Immature natural killer cell (primary cell): ENCODE data around the gene PTPN22. TPM values are rescaled to one million over a fixed set of nuclear protein-coding genes. Genes with fewer than 3 reads are reported as not detected.

Experiments
- DNase-seq, 3 donors: peaks; one replicate each; pipeline ENCODE4 v3.0.0; 2022; ENCODE audit warnings: mixed read lengths in 1 of 3
- H3K27ac Mint-ChIP-seq, 6 donors: one replicate each; pipeline ENCODE4 v1.8.0; 2020; ENCODE audit warnings: mixed read lengths in 6 of 6, mild to moderate bottlenecking in 5 of 6, inconsistent platforms in 4 of 6, moderate library complexity in 3 of 6
- H3K27me3 Mint-ChIP-seq, 3 donors: one replicate each; pipeline ENCODE4 v1.8.0; 2020 to 2021; ENCODE audit warnings: low read depth in 3 of 3, mild to moderate bottlenecking in 3 of 3, mixed read lengths in 3 of 3, moderate library complexity in 3 of 3, inconsistent platforms in 1 of 3
- H3K36me3 Mint-ChIP-seq, 3 donors: one replicate each; pipeline ENCODE4 v1.8.0; 2020; ENCODE audit warnings: mixed read lengths in 3 of 3, inconsistent platforms in 2 of 3, mild to moderate bottlenecking in 2 of 3
- H3K4me1 Mint-ChIP-seq, 2 donors: one replicate each; pipeline ENCODE4 v1.8.0; 2020; ENCODE audit warnings: inconsistent platforms in 2 of 2, mild to moderate bottlenecking in 2 of 2, mixed read lengths in 2 of 2, moderate library complexity in 1 of 2
- H3K4me3 Mint-ChIP-seq, 5 donors: one replicate each; pipeline ENCODE4 v1.8.0; 2020; ENCODE audit warnings: mild to moderate bottlenecking in 5 of 5, mixed read lengths in 5 of 5, inconsistent platforms in 3 of 5, moderate library complexity in 3 of 5
- H3K9me3 Mint-ChIP-seq, 6 donors: one replicate each; pipeline ENCODE4 v1.8.0; 2020; ENCODE audit warnings: mild to moderate bottlenecking in 6 of 6, mixed read lengths in 6 of 6, inconsistent platforms in 4 of 6, moderate library complexity in 3 of 6
- polyA plus RNA-seq, 3 donors: library from polyadenylated mRNA; unstranded; fragments of 300-500 nt; fragmentation: Illumina TruSeq; gene quantifications; one replicate each; pipeline ENCODE4 v1.2.3, GENCODE V29; 2021

Gene PTPN22
- polyA plus RNA-seq, 3 donors from 2014 or later: 80.9 to 109 (median 83.6) TPM

DNA sequence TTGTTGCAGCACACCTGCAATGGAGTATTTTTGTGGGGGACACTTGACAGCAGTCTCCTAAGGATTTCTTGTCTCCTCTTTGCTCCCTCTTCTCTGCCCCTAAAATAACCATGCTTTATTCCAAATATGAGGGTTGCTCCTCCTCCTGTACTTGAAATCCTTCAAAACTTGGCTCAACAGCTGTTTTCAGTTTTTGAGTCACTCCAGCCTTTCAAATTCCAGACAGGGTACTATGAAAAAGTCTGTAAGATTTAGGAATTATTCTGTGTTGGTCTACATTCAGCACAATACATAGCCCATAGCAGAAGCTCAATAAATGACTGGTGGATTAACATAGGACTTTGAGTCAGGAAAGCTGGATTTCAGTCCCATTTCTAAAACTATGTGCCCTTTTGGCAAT lies 27.6 kb upstream of the PTPN22 start:
- Mint-ChIP-seq H3K4me3 (no peak overlapping the region), H3K27ac (peak overlapping the region in 4 of 6 donors; percentile 22 to 78 (median 37)), H3K4me1 (peaks cover 59 to 81% of the 10 kb centered on the region in 2 donors), H3K27me3 (no peaks in the 10 kb centered on the region), H3K9me3 (no peaks in the 10 kb centered on the region), H3K36me3 (peaks cover 7 to 68% (median 36%) of the 10 kb centered on the region in 3 donors)
- no peak for DNase-seq

- no peak overlapping the region for H3K4me3 Mint-ChIP-seq
- no peaks in the 10 kb centered on the region for H3K27me3 Mint-ChIP-seq
- H3K27ac Mint-ChIP-seq: peak overlapping the region in 5 of 6 donors; percentile 3 to 66 (median 48)
- H3K36me3 Mint-ChIP-seq: peaks cover 7 to 69% (median 36%) of the 10 kb centered on the region in 3 donors
- peaks cover 56 to 79% of the 10 kb centered on the region in 2 donors for H3K4me1 Mint-ChIP-seq
- DNase-seq: no peak
- H3K9me3 Mint-ChIP-seq: no peaks in the 10 kb centered on the region
These were observed 26.8 kb upstream of the PTPN22 start for GRCh38 chr1:113898241-113898814.

DNA sequence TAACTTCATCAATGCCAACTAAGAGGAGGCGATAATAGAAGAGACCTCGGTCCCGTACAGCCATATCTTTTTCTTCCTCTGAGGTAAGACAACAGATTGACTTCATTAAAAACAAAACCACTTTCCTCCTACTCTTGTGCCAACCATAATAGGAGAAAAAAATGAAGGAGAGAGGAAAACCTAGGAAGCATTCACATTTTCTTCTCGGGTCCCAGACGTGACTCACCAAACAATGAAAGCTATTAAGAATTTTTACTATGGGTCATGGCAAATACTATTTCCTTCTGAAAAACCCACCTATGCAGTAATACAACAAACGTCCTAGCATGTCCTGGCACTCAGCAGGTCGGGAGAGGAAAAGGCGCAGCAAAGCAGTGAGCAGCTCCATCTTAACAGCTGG lies 24.4 kb upstream of the PTPN22 start:
- H3K4me3 Mint-ChIP-seq: no peak overlapping the region
- H3K27ac Mint-ChIP-seq: peak overlapping the region in 5 of 6 donors; percentile 46 to 72 (median 64)
- peaks cover 5 to 58% (median 33%) of the 10 kb centered on the region in 3 donors for H3K36me3 Mint-ChIP-seq
- peaks cover 32 to 61% of the 10 kb centered on the region in 2 donors for H3K4me1 Mint-ChIP-seq
- no peaks in the 10 kb centered on the region for H3K27me3 Mint-ChIP-seq
- no peaks in the 10 kb centered on the region for H3K9me3 Mint-ChIP-seq
- no peak for DNase-seq

- H3K36me3 Mint-ChIP-seq: peaks cover 3 to 51% (median 30%) of the 10 kb centered on the region in 3 donors
- peaks cover 32 to 59% of the 10 kb centered on the region in 2 donors for H3K4me1 Mint-ChIP-seq
- H3K27me3 Mint-ChIP-seq: no peaks in the 10 kb centered on the region
These were observed 23.6 kb upstream of the PTPN22 start for GRCh38 chr1:113895098-113895497.

GRCh38 chr1:113893267-113893666 lies 21.8 kb upstream of the PTPN22 start:
- Mint-ChIP-seq H3K27me3 (no peaks in the 10 kb centered on the region), H3K27ac (peak overlapping the region in 5 of 6 donors; percentile 31 to 86 (median 63)), H3K36me3 (peaks cover 0 to 35% (median 18%) of the 10 kb centered on the region in 3 donors), H3K9me3 (no peaks in the 10 kb centered on the region), H3K4me1 (peaks cover 22 to 41% of the 10 kb centered on the region in 2 donors), H3K4me3 (no peak overlapping the region)
- DNase-seq: no peak

More at GRCh38 chr1:113895098-113895497, 23.6 kb upstream of the PTPN22 start:
- DNase-seq: no peak
- Mint-ChIP-seq H3K27ac (peak overlapping the region in 3 of 6 donors; percentile 25 to 64 (median 31)), H3K4me3 (no peak overlapping the region), H3K9me3 (no peaks in the 10 kb centered on the region)

GRCh38 chr1:113891631-113892220 lies 20.2 kb upstream of the PTPN22 start:
- peaks cover 0 to 24% (median 10%) of the 10 kb centered on the region in 3 donors for H3K36me3 Mint-ChIP-seq
- no peaks in the 10 kb centered on the region for H3K27me3 Mint-ChIP-seq
- no peak overlapping the region for H3K4me3 Mint-ChIP-seq
- no peak for DNase-seq
- no peaks in the 10 kb centered on the region for H3K9me3 Mint-ChIP-seq
- peak overlapping the region in 5 of 6 donors; percentile 34 to 74 (median 69) for H3K27ac Mint-ChIP-seq
- H3K4me1 Mint-ChIP-seq: peaks cover 23 to 31% of the 10 kb centered on the region in 2 donors

- Mint-ChIP-seq H3K4me3 (no peak overlapping the region), H3K36me3 (peaks cover 5 to 18% (median 7%) of the 10 kb centered on the region in 3 donors), H3K9me3 (no peaks in the 10 kb centered on the region), H3K4me1 (peaks cover 29% of the 10 kb centered on the region in 2 donors), H3K27ac (peak overlapping the region in 4 of 6 donors; percentile 20 to 56 (median 33)), H3K27me3 (no peaks in the 10 kb centered on the region)
- no peak for DNase-seq
These were observed 19.3 kb upstream of the PTPN22 start for GRCh38 chr1:113890816-113891215.

- H3K36me3 Mint-ChIP-seq: peaks cover 4 to 14% (median 11%) of the 10 kb centered on the region in 3 donors
- H3K27me3 Mint-ChIP-seq: no peaks in the 10 kb centered on the region
- H3K27ac Mint-ChIP-seq: peak within 1 kb of the TSS in 3 of 6 donors; percentile 3 to 66 (median 28)
- no peak for DNase-seq
- H3K4me3 Mint-ChIP-seq: no peak within 1 kb of the TSS
- peaks cover 12 to 19% of the 10 kb centered on the region in 2 donors for H3K4me1 Mint-ChIP-seq
- H3K9me3 Mint-ChIP-seq: no peaks in the 10 kb centered on the region
These were observed 16.1 kb upstream of the PTPN22 start, which contains the start of gene BCL2L15 for GRCh38 chr1:113887402-113888175. TSS of gene BCL2L15 (minus strand) at chr1:113887581. CDS start at chr1:113887375, 206 bp downstream.

- Mint-ChIP-seq H3K4me3 (no peak overlapping the region), H3K4me1 (peaks cover 9 to 20% of the 10 kb centered on the region in 2 donors), H3K27me3 (no peaks in the 10 kb centered on the region), H3K36me3 (peaks cover 4 to 14% (median 11%) of the 10 kb centered on the region in 3 donors), H3K27ac (peak overlapping the region in 1 of 6 donors; percentile 28), H3K9me3 (no peaks in the 10 kb centered on the region)
- no peak for DNase-seq
These were observed 15.2 kb upstream of the PTPN22 start for GRCh38 chr1:113886417-113887401.

GRCh38 chr1:113881661-113882060 lies 10.1 kb upstream of the PTPN22 start:
- peaks cover 7 to 19% (median 11%) of the 10 kb centered on the region in 3 donors for H3K36me3 Mint-ChIP-seq
- no peak overlapping the region for H3K4me3 Mint-ChIP-seq
- no peak for DNase-seq
- peak overlapping the region in 4 of 6 donors; percentile 73 to 92 (median 78) for H3K27ac Mint-ChIP-seq
- no peaks in the 10 kb centered on the region for H3K9me3 Mint-ChIP-seq
- H3K27me3 Mint-ChIP-seq: peaks cover 0 to 8% (median 0%) of the 10 kb centered on the region in 3 donors
- H3K4me1 Mint-ChIP-seq: peaks cover 53 to 54% of the 10 kb centered on the region in 2 donors

DNA sequence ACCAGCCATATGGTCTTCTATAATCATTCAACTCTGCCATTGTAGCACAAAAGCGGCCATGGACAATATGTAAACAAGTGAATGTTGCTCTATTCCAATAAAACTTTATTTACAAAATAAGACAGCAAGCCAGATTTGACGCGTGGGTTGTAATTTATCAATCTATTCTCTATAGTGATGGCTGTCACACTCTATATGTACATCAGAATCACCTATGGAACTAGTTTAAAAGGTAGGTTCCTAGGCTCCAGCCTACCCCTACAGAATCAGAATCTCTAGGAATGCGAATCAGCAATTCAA lies 8.2 kb upstream of the PTPN22 start:
- peaks cover 65 to 73% of the 10 kb centered on the region in 2 donors for H3K4me1 Mint-ChIP-seq
- H3K27ac Mint-ChIP-seq: peak overlapping the region; percentile 92 to 99 (median 94)
- DNase-seq: no peak
- H3K9me3 Mint-ChIP-seq: no peaks in the 10 kb centered on the region
- peaks cover 0 to 8% (median 0%) of the 10 kb centered on the region in 3 donors for H3K27me3 Mint-ChIP-seq
- H3K36me3 Mint-ChIP-seq: peaks cover 3 to 13% (median 8%) of the 10 kb centered on the region in 3 donors
- H3K4me3 Mint-ChIP-seq: peak overlapping the region; percentile 55 to 78 (median 70)

GRCh38 chr1:113876176-113876575 lies 4.7 kb upstream of the PTPN22 start:
- Mint-ChIP-seq H3K27ac (peak overlapping the region; percentile 67 to 98 (median 94)), H3K27me3 (peaks cover 0 to 19% (median 19%) of the 10 kb centered on the region in 3 donors), H3K4me3 (no peak overlapping the region), H3K4me1 (peaks cover 90 to 100% of the 10 kb centered on the region in 2 donors), H3K9me3 (no peaks in the 10 kb centered on the region), H3K36me3 (peaks cover 0 to 6% (median 5%) of the 10 kb centered on the region in 3 donors)
- no peak for DNase-seq

GRCh38 chr1:113875714-113876113 lies 4.2 kb upstream of the PTPN22 start:
- no peaks in the 10 kb centered on the region for H3K9me3 Mint-ChIP-seq
- H3K4me1 Mint-ChIP-seq: peaks cover 85 to 100% of the 10 kb centered on the region in 2 donors
- peak overlapping the region; percentile 7 to 66 (median 58) for H3K4me3 Mint-ChIP-seq
- peaks cover 0 to 6% (median 2%) of the 10 kb centered on the region in 3 donors for H3K36me3 Mint-ChIP-seq
- H3K27ac Mint-ChIP-seq: peak overlapping the region; percentile 67 to 98 (median 94)
- peak; percentile 28 to 41 (median 30) for DNase-seq
- peaks cover 0 to 19% (median 16%) of the 10 kb centered on the region in 3 donors for H3K27me3 Mint-ChIP-seq
